OCI-LY1 (cell line): ENCODE data around the gene TRIM34.

Experiments
- EZH2 ChIP-seq: fragments of 200-600 bp; sonication (generic), shearing (Covaris generic); IDR thresholded peaks from 2 replicates; pipeline ENCODE4 v1.8.0; 2017; ENCODE audit warnings: borderline replicate concordance, mixed run types, mild to moderate bottlenecking, antibody characterized with exemption, low read length, moderate library complexity, mixed read lengths
- TF ChIP-seq, protein P1 (sequence below): fragments of 200-600 bp; sonication (generic), shearing (Covaris generic); IDR thresholded peaks from 2 replicates; pipeline ENCODE4 v1.5.1; 2017; ENCODE audit warnings: mild to moderate bottlenecking, antibody characterized with exemption, low read length, moderate library complexity, mixed read lengths

- TF ChIP-seq EZH2: no peak
- TF ChIP-seq, protein P1, sequence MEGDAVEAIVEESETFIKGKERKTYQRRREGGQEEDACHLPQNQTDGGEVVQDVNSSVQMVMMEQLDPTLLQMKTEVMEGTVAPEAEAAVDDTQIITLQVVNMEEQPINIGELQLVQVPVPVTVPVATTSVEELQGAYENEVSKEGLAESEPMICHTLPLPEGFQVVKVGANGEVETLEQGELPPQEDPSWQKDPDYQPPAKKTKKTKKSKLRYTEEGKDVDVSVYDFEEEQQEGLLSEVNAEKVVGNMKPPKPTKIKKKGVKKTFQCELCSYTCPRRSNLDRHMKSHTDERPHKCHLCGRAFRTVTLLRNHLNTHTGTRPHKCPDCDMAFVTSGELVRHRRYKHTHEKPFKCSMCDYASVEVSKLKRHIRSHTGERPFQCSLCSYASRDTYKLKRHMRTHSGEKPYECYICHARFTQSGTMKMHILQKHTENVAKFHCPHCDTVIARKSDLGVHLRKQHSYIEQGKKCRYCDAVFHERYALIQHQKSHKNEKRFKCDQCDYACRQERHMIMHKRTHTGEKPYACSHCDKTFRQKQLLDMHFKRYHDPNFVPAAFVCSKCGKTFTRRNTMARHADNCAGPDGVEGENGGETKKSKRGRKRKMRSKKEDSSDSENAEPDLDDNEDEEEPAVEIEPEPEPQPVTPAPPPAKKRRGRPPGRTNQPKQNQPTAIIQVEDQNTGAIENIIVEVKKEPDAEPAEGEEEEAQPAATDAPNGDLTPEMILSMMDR: no peak
These were observed 63.7 kb downstream of the TRIM34 start for GRCh38 chr11:5688482-5688881.
